Vagina (tissue), 2 donors: ENCODE measurements around the gene EVX2.

Source experiments
- POLR2A ChIP-seq, 2 donors: fragments of 450-650 bp; IDR thresholded peaks; one replicate each; pipeline ENCODE4 v1.6.1; 2017; ENCODE audit warnings: antibody characterized with exemption in 2 of 2, mild to moderate bottlenecking in 2 of 2, moderate library complexity in 2 of 2
- TF ChIP-seq, protein P1 (sequence below), 3 experiments: fragments of 450-650 bp in 2 of 3; fragments of 200-600 bp in 1 of 3; sonication (generic) in 1 of 3; IDR thresholded peaks; one replicate each; pipeline ENCODE4 v1.5.1; 2017 to 2019; ENCODE audit warnings: antibody characterized with exemption in 3 of 3, mild to moderate bottlenecking in 2 of 3, moderate library complexity in 2 of 3

DNA sequence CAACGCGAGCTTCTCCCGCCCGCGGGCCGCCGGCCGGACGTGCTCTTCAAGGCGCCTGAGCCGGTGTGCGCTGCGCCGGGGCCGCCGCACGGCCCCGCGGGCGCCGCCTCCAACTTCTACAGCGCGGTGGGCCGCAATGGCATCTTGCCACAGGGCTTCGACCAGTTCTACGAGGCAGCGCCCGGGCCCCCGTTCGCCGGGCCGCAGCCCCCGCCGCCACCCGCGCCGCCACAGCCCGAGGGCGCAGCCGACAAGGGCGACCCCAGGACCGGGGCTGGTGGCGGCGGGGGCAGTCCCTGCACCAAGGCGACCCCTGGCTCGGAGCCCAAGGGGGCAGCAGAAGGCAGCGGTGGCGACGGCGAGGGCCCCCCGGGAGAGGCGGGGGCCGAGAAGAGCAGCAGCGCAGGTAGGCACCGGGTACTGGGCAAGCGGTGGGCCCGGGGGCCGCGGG, 24.0 kb upstream of the EVX2 start:
- TF ChIP-seq POLR2A (IDR thresholded peaks at IDR 0.05), result no peak
- TF ChIP-seq, protein P1, sequence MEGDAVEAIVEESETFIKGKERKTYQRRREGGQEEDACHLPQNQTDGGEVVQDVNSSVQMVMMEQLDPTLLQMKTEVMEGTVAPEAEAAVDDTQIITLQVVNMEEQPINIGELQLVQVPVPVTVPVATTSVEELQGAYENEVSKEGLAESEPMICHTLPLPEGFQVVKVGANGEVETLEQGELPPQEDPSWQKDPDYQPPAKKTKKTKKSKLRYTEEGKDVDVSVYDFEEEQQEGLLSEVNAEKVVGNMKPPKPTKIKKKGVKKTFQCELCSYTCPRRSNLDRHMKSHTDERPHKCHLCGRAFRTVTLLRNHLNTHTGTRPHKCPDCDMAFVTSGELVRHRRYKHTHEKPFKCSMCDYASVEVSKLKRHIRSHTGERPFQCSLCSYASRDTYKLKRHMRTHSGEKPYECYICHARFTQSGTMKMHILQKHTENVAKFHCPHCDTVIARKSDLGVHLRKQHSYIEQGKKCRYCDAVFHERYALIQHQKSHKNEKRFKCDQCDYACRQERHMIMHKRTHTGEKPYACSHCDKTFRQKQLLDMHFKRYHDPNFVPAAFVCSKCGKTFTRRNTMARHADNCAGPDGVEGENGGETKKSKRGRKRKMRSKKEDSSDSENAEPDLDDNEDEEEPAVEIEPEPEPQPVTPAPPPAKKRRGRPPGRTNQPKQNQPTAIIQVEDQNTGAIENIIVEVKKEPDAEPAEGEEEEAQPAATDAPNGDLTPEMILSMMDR (IDR thresholded peaks at IDR 0.05), result no peak
